ENCODE data around the gene IRAK2.
A peak's percentile ranks its signal among the peaks of the same experiment; 100 is the strongest.

The IRAK2 gene

DNA sequence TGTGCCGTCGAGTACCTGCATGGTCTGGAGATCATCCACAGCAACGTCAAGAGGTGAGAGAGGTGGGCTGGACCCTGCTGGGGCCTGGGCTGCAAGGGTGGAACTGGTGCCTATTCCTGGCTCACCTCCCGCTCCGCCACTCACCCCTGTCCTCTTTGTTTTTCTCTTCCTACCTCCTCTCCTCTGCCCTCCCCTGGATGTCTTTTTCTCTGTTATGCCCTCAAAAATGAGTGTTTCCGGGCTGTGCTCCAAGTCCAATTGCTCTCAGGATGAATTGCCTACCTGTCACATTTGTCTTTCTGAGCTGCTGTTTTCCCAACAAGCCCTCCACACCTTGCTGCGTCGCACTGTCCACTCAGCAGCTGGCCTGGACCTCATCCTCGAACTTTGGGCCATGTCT, 55.0 kb downstream of the IRAK2 start:
- no peaks in the 10 kb centered on the region for H3K36me3 ChIP-seq (ENCODE audit: insufficient read depth, low read length)

DNA sequence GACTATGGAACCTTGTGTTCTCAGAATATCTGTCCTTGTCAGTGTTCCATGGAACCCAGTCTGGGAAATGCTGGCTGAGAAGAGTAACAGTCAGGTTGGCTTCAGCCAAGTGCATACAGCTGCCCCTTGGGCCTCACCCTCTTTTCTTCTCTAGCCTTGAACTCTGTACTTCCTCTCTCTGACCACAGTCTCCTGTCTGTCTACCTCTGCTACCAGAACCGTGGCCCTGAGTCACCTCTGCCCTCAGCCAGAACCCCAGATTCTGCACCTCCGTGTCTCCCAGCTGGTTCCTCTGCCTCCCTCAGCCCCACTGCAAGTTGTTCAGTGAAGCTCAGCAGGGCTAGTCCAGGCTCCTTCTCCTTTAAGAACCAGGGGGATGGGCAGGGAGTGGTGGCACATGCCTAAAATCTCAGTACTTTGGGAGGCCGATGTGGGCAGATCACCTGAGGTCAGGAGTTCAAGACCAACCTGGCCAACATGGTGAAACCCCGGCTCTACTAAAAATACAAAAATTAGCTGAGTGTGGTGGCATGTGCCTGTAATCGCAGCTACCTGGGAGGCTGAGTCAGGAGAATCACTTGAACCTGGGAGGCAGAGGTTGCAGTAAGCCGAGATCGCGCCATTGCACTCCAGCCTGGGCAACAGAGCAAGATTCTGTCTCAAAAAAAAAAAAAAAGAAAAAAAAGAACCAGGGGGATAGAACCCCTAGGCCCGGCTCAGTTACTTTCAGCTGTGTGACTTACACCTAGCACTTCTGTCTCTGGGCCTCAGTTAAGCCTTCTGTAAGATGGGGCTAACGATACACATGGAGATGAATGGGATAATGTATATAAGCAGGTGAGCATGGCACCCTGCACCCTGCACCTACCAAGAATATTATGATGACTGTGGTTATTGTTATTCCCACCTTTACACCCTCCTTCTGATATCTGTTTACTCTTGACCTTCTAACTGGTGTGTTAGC, 59.2 kb downstream of the IRAK2 start:
- Histone ChIP-seq H3K27ac (no peak overlapping the region), H3K4me3 (no peak overlapping the region), H3K9me3 (ENCODE audit: low read depth, low read length) (no peaks in the 10 kb centered on the region), H3K36me3 (ENCODE audit: insufficient read depth, low read length) (no peaks in the 10 kb centered on the region), H3K9ac (ENCODE audit: insufficient read length) (no peak overlapping the region)
- DNase-seq (ENCODE audit: low read depth, low spot score) = no peak
- TF ChIP-seq FOXP2 (optimal IDR thresholded peaks at IDR 0.05; ENCODE audit: control extremely low read depth, extremely low read length, insufficient read depth) = no peak
- no peak for TF ChIP-seq EZH2 (IDR thresholded peaks at IDR 0.05)
- TF ChIP-seq POLR2AphosphoS5 (IDR thresholded peaks at IDR 0.05; ENCODE audit: borderline replicate concordance, low read depth, low read length) = no peak

More for the DNA sequence above, 55.0 kb downstream of the IRAK2 start:
- TF ChIP-seq EZH2 (IDR thresholded peaks at IDR 0.05) (no peak), POLR2AphosphoS5 (IDR thresholded peaks at IDR 0.05; ENCODE audit: borderline replicate concordance, low read depth, low read length) (no peak), FOXP2 (optimal IDR thresholded peaks at IDR 0.05; ENCODE audit: control extremely low read depth, extremely low read length, insufficient read depth) (no peak)
- Histone ChIP-seq H3K9me3 (ENCODE audit: low read depth, low read length) (no peaks in the 10 kb centered on the region), H3K4me3 (no peak overlapping the region), H3K27ac (no peak overlapping the region), H3K9ac (ENCODE audit: insufficient read length) (no peak overlapping the region)
- DNase-seq (ENCODE audit: low read depth, low spot score) = no peak

DNA sequence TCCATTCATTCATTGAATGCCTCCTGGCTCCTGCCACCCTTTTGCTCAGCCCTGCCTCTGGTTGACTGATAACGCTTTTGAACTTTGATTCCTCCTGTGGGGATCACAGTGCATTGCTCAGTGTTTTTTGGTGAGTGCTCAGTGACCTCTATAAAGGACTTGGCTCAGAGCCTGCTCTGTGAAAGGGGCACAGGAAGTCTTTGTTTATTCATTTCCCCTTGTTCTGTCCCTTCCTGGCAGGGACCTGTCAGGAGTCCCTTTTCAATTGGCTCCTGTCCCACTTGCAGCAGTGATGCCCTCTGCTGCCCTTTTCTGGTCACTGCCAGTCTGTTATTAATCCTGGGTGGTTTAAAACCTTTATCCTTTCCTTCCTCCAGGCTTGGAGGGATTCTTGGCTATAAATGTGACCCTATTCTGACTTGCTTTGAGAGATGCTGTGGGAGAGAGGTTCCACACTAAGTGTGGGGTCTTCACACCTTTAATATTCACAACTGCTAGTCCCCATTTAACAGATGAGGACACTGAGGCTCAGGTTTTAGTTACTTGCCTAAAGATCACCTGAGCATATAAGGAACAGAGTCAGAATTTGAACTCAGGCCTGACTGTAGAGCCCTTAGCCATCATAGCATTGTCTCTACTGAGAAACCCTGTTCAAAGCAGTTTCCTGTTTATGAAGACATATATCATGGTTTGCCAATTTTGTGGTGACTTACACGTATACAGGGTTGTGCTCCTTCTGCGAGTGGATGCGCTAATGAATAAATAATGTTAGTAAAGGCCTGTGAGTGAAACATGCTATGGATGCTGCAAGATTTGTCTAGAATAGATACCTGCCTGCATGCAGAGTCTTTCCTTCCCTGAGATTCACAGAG, 60.3 kb downstream of the IRAK2 start:
- DNase-seq (ENCODE audit: low read depth, low spot score) = no peak
- Histone ChIP-seq H3K4me3 (no peak overlapping the region), H3K27ac (no peak overlapping the region), H3K36me3 (ENCODE audit: insufficient read depth, low read length) (no peaks in the 10 kb centered on the region), H3K9me3 (ENCODE audit: low read depth, low read length) (no peaks in the 10 kb centered on the region), H3K9ac (ENCODE audit: insufficient read length) (no peak overlapping the region)
- no peak for TF ChIP-seq EZH2 (IDR thresholded peaks at IDR 0.05)
- no peak for TF ChIP-seq POLR2AphosphoS5 (IDR thresholded peaks at IDR 0.05; ENCODE audit: borderline replicate concordance, low read depth, low read length)
- TF ChIP-seq FOXP2 (optimal IDR thresholded peaks at IDR 0.05; ENCODE audit: control extremely low read depth, extremely low read length, insufficient read depth) = no peak

DNA sequence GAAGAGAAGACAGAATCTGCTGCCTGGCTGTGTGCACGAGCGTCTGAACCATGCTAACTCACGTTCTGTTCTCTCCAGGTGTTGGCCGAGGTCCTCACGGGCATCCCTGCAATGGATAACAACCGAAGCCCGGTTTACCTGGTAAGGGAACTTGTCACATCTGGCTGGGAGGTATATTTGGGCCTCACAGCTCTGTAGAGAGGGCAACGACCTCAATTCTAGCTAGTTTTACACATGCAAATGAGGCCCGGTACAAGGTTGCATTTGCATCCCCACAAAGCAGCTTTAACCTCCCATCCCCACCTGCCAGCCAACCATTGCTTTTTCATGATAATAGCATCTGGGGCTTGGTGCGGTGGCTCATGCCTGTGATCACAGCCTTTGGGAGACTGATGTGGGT, 61.6 kb downstream of the IRAK2 start:
- Histone ChIP-seq H3K9ac (ENCODE audit: insufficient read length) (no peak overlapping the region), H3K4me3 (no peak overlapping the region), H3K27ac (no peak overlapping the region), H3K9me3 (ENCODE audit: low read depth, low read length) (no peaks in the 10 kb centered on the region), H3K36me3 (ENCODE audit: insufficient read depth, low read length) (no peaks in the 10 kb centered on the region)
- TF ChIP-seq FOXP2 (optimal IDR thresholded peaks at IDR 0.05; ENCODE audit: control extremely low read depth, extremely low read length, insufficient read depth) (no peak), POLR2AphosphoS5 (IDR thresholded peaks at IDR 0.05; ENCODE audit: borderline replicate concordance, low read depth, low read length) (no peak), EZH2 (IDR thresholded peaks at IDR 0.05) (no peak)
- no peak for DNase-seq (ENCODE audit: low read depth, low spot score)

DNA sequence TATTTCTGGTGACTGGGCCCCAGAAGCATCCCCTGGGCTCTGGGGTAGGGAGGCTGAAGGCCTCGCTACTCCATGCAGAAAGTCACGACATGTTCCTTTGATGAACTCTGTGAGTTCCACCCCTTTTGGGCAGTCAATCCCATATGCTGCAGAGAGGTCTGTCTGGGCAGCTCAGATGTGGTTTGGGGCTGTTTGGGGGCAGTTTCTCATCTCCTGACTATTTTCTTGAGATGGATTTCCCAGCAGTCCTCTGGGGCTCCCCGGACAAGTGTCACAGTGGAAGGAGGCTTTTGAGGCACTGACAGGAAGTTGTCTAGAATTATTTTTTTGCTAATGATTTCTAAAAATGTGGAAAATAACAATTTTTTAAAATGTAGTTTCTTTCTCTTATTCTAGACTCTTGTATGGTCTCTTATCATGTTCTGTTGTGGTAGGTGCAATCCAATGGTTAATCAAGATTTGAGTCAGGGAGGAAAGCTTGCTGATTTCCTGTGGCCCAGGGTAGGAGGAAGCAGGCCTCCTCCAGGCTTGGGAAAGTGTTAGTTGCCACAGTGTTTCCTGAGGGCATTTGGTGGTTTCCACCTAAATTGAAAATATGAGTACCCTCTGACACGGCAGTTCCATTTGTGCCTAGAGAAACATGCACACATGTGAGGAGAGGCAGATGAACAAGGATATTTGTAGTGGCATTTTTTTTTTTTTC, 63.7 kb downstream of the IRAK2 start:
- no peaks in the 10 kb centered on the region for H3K36me3 ChIP-seq (ENCODE audit: insufficient read depth, low read length)
- no peak for TF ChIP-seq FOXP2 (optimal IDR thresholded peaks at IDR 0.05; ENCODE audit: control extremely low read depth, extremely low read length, insufficient read depth)
- no peak for TF ChIP-seq POLR2AphosphoS5 (IDR thresholded peaks at IDR 0.05; ENCODE audit: borderline replicate concordance, low read depth, low read length)
- DNase-seq (ENCODE audit: low read depth, low spot score) = peak; percentile 44
- no peak overlapping the region for H3K27ac ChIP-seq
- H3K9me3 ChIP-seq (ENCODE audit: low read depth, low read length) = no peaks in the 10 kb centered on the region
- no peak overlapping the region for H3K9ac ChIP-seq (ENCODE audit: insufficient read length)
- H3K4me3 ChIP-seq = no peak overlapping the region

DNA sequence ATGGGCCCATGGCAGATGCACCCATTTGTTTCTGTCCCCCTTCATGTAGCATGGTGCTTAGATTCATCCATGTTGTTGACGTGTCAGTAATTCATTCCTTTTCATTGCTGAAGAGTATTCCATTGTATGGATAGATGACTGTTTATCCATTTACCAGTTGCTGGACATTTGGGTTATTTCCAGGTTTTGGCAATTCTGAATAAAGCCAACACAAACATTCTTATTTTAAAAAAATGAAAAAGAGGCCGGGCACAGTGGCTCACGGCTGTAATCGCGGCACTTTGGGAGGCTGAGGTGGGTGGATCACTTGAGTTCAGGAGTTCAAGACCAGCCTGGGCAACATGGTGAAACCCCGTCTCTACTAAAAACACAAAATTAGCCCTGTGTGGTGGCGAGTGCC, 64.9 kb downstream of the IRAK2 start:
- Histone ChIP-seq H3K36me3 (ENCODE audit: insufficient read depth, low read length) (no peaks in the 10 kb centered on the region), H3K9me3 (ENCODE audit: low read depth, low read length) (no peaks in the 10 kb centered on the region), H3K4me3 (no peak overlapping the region), H3K27ac (no peak overlapping the region), H3K9ac (ENCODE audit: insufficient read length) (no peak overlapping the region)
- TF ChIP-seq POLR2AphosphoS5 (IDR thresholded peaks at IDR 0.05; ENCODE audit: borderline replicate concordance, low read depth, low read length) (no peak), FOXP2 (optimal IDR thresholded peaks at IDR 0.05; ENCODE audit: control extremely low read depth, extremely low read length, insufficient read depth) (no peak), EZH2 (IDR thresholded peaks at IDR 0.05) (no peak)
- DNase-seq (ENCODE audit: low read depth, low spot score) = no peak

DNA sequence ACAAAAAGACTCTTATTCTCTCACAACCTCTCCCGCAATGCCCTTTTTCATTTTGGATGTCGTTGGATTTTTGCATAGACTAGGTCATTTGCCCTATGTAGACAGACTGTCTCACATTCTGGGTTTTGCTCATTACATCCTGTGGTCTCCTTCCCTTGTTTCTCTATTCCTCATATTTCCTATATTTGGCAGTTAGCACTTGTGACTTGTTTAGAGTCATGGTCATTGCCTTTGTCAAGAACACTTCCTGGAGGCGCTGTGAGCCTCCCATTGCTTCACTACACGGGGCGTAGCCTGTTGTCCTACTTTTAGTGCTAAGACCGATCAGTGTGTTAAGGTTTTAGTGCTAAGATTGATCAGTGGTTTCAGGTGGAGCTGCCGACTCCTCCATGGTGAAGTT, 67.4 kb downstream of the IRAK2 start:
- Histone ChIP-seq H3K4me3 (no peak overlapping the region), H3K9me3 (ENCODE audit: low read depth, low read length) (no peaks in the 10 kb centered on the region), H3K27ac (no peak overlapping the region), H3K36me3 (ENCODE audit: insufficient read depth, low read length) (no peaks in the 10 kb centered on the region), H3K9ac (ENCODE audit: insufficient read length) (no peak overlapping the region)
- DNase-seq (ENCODE audit: low read depth, low spot score) = no peak
- TF ChIP-seq POLR2AphosphoS5 (IDR thresholded peaks at IDR 0.05; ENCODE audit: borderline replicate concordance, low read depth, low read length) (no peak), FOXP2 (optimal IDR thresholded peaks at IDR 0.05; ENCODE audit: control extremely low read depth, extremely low read length, insufficient read depth) (no peak), EZH2 (IDR thresholded peaks at IDR 0.05) (no peak)

DNA sequence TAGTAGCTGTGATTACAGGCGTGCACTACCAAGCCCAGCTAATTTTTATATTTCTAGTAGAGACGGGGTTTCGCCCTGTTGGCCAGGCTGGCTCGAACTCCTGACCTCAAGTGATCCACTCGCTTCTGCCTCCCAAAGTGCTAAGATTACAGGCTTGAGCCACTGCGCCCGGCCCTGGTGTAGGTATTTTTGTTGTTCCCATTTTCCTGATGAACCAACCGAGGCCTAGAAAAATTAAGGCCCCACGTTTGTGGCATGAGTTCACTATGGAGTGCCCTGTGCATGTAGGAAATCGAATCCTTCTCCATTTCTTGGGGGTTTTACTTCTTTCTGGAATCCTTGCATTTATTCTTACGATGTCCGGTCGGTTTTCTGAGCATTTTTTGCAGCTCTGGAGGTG, 69.3 kb downstream of the IRAK2 start:
- no peak for TF ChIP-seq POLR2AphosphoS5 (IDR thresholded peaks at IDR 0.05; ENCODE audit: borderline replicate concordance, low read depth, low read length)
- TF ChIP-seq FOXP2 (optimal IDR thresholded peaks at IDR 0.05; ENCODE audit: control extremely low read depth, extremely low read length, insufficient read depth) = no peak
- TF ChIP-seq EZH2 (IDR thresholded peaks at IDR 0.05) = no peak
- no peaks in the 10 kb centered on the region for H3K36me3 ChIP-seq (ENCODE audit: insufficient read depth, low read length)
- no peak overlapping the region for H3K27ac ChIP-seq
- no peaks in the 10 kb centered on the region for H3K9me3 ChIP-seq (ENCODE audit: low read depth, low read length)
- H3K9ac ChIP-seq (ENCODE audit: insufficient read length) = no peak overlapping the region
- H3K4me3 ChIP-seq = no peak overlapping the region
- no peak for DNase-seq (ENCODE audit: low read depth, low spot score)

All from SK-N-MC (cell line).